IPS DF 6.9 (cell line): ENCODE results near the gene TIFAB.

Experiments used
- DNase-seq: peaks from one replicate; pipeline ENCODE4 v3.0.0-alpha.2; 2013; ENCODE audit warnings: low read depth, low spot score
- H3K27ac ChIP-seq: one replicate; pipeline ENCODE4 v1.5.1; 2013; ENCODE audit warnings: low read length, control low read depth
- H3K27me3 ChIP-seq: 2 replicates; pipeline ENCODE4 v1.6.1; 2013; ENCODE audit warnings: mild to moderate bottlenecking, low read length; ENCODE audit not compliant: control insufficient read depth, insufficient read depth
- H3K36me3 ChIP-seq: 2 replicates; pipeline ENCODE4 v1.6.1; 2013; ENCODE audit warnings: low read length; ENCODE audit not compliant: control insufficient read depth, insufficient read depth
- H3K4me1 ChIP-seq: 2 replicates; pipeline ENCODE4 v1.6.1; 2013; ENCODE audit warnings: low read length; ENCODE audit not compliant: control insufficient read depth, insufficient read depth
- H3K4me3 ChIP-seq: 2 replicates; pipeline ENCODE4 v1.5.1; 2013; ENCODE audit warnings: mild to moderate bottlenecking, low read length
- H3K9me3 ChIP-seq: 2 replicates; pipeline ENCODE4 v1.6.1; 2013; ENCODE audit warnings: low read length, inconsistent platforms; ENCODE audit not compliant: control insufficient read depth, insufficient read depth
- WGBS: extraction: QIAGEN DNeasy Blood & Tissue Kit; methylation state at CpG from one replicate; pipeline ENCODE4 v1.1.7; 2013; ENCODE audit warnings: mixed read lengths, missing lambda C conversion rate; ENCODE audit not compliant: insufficient read length, insufficient coverage; 5-methylcytosine and 5-hydroxymethylcytosine counted together

Gene TIFAB

GRCh38 chr5:135398160-135398854 is 53.8 kb downstream of the TIFAB start:
- Histone ChIP-seq H3K4me3 (peak overlapping the region; percentile 71; the same call in 1 of the 2 replicates), H3K27me3 (peaks cover 12% of the 10 kb centered on the region; the same call in 1 of the 2 replicates)
- DNase-seq = no peak

More at GRCh38 chr5:135398160-135398854, 53.8 kb downstream of the TIFAB start:
- WGBS = no CpG with 5 or more reads among the region's 43 CpGs
- no peaks in the 10 kb centered on the region for H3K9me3 ChIP-seq
- H3K36me3 ChIP-seq = no peaks in the 10 kb centered on the region
- H3K27ac ChIP-seq = no peak overlapping the region
- H3K4me1 ChIP-seq = no peaks in the 10 kb centered on the region; the same call in 1 of the 2 replicates
